Activated T-cell treated with anti-CD3 and anti-CD28 coated beads for 1 hour (primary cell): ENCODE measurements around the gene KLHL2.
"Not testable (repeated sequence)": the region's sequence is repeated elsewhere in the genome, so short reads cannot be mapped to it uniquely, and the experiment has no call there.

Experiments
- DNase-seq: peaks from one replicate; pipeline ENCODE4 v3.0.0-alpha.2; 2020; ENCODE audit warnings: low read depth

KLHL2 gene, protein sequence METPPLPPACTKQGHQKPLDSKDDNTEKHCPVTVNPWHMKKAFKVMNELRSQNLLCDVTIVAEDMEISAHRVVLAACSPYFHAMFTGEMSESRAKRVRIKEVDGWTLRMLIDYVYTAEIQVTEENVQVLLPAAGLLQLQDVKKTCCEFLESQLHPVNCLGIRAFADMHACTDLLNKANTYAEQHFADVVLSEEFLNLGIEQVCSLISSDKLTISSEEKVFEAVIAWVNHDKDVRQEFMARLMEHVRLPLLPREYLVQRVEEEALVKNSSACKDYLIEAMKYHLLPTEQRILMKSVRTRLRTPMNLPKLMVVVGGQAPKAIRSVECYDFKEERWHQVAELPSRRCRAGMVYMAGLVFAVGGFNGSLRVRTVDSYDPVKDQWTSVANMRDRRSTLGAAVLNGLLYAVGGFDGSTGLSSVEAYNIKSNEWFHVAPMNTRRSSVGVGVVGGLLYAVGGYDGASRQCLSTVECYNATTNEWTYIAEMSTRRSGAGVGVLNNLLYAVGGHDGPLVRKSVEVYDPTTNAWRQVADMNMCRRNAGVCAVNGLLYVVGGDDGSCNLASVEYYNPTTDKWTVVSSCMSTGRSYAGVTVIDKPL

DNA sequence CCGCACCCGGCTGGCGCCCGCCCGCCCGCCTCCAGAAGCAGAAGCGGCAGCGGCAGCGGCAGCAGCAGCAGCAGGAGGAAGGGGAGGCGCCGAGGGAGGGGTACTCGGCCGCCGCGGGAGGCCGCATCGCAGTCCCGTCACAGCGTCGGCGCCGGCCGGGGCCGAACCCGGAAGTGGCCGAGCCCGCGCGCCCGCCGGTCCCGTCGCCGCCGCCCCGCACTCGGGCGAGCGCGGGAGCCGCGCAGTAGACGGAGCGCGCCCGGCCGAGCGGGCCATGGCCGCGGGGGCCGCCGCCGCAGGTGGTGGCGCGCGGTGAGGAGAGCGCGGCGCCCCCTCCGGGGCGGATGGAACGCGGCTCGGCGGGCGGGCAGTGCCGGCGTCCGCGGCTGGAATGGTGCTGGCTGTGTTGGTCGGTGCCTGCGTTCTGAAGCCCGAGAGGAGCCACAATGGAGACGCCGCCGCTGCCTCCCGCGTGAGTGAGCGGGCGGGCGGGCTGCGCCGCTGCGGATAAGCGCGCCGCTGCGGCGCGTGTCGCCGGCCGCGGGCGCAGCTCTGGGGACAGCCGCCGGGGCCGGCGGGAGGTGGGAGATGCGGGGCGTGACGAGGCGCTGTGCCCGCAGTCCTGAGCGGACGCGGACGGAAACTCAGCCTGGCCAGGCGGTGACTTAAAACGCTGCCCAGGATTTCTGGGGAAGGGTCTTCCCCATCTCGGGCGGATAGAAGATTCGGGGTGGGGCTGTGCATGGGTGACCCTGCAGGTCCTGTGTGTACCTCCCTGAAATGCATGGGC is at the start of gene KLHL2:
Gene KLHL2 (plus strand): TSS at position 131 of the 790 bp plus-strand sequence. CDS start 316 bp downstream, at position 447.
- peak; percentile 49 for DNase-seq

- no peak for DNase-seq
Measured at GRCh38 chr4:165158762-165159161, 48.6 kb upstream of the KLHL2 start.

DNA sequence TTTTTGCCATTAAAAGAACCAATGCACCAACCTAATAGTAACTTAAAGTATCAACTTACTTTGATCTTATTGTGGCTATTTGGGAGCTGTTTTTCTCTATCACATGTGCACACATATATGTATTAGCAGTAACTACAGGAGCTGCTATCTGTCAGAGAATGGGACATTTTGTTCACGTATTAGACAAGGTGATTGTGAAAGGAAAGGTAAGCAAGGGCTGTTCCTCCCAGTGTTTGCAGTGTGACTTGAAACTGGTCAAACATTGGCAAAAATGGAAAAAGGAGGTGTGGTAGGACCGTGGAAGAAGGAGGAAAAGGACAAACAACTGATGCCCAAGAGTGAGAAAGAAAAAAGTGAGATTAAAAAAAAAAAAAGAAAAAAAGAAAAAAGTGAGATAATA is 43.1 kb upstream of the KLHL2 start:
- no peak for DNase-seq

DNA sequence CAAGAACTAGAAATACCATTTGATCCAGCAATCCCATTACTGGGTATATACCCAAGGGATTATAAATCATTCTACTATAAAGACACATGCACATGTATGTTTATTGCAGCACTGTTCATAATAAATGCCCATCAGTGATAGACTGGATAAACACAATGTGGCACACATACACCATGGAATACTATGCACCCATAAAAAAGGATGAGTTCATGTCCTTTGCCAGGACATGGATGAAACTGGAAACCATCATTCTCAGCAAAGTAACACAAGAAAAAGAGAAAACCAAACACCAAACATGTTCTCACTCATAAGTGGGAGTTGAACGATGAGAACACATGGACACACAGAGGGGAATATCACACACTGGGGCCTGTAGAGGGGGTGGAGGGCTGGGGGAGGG is 40.5 kb upstream of the KLHL2 start:
- not testable (repeated sequence) for DNase-seq

DNA sequence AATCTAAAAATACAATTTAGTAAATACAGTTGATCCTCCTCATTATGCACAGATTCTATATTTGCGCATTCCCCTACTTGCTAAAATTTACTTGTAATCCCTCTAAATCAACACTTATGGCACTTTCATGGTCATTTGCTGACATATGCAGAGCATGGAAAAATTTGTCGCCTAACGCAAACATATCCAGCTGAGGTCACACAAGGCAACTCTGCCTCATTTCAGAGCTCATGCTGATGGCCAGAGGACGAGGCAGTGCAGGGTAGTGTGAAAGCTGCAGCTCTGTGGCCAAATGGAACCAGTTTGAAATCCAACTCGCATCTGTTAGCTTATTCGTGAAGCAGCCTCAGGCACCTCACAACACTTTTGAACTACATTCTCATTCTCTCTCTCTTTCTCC is 39.7 kb upstream of the KLHL2 start:
- no peak for DNase-seq

- DNase-seq: no peak
Measured at GRCh38 chr4:165170819-165171218, 36.5 kb upstream of the KLHL2 start.

DNA sequence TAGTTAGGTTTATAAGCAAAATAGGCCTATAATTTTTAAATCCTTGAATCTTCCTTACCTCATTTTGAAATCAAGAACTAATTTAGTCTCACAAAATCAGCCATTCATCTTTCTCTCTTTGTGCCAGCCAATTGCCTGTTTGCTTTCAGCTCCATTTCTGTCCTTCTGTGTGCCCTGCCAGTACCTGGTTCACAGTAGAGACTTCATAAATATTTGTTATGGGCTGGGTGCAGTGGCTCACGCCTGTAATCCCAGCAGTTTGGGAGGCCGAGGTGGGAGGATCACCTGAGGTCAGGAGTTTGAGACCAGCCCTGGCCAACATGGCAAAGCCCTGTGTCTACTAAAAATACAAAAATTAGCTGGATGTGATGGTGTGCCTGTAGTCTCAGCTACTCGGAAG is 31.9 kb upstream of the KLHL2 start:
- DNase-seq: not testable (repeated sequence)

DNA sequence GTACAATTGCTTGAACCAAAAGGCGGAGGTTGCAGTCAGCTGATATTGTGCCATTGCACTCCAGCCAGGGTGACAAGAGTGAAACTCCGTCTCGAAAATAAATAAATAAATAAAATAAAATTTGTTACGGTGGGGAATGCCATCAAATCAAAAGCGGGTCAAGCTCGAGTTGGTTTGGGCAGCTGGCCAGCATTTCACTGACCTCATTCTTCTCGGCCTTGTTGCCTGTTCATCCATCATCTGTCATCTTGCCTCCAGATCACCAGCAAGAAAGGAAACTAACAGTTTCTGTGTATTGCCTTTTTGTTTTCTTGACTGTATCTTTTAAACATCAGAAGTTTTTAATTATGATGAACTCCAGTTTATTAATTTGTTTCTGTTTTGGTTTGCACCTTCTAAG is 31.5 kb upstream of the KLHL2 start:
- DNase-seq: no peak

DNA sequence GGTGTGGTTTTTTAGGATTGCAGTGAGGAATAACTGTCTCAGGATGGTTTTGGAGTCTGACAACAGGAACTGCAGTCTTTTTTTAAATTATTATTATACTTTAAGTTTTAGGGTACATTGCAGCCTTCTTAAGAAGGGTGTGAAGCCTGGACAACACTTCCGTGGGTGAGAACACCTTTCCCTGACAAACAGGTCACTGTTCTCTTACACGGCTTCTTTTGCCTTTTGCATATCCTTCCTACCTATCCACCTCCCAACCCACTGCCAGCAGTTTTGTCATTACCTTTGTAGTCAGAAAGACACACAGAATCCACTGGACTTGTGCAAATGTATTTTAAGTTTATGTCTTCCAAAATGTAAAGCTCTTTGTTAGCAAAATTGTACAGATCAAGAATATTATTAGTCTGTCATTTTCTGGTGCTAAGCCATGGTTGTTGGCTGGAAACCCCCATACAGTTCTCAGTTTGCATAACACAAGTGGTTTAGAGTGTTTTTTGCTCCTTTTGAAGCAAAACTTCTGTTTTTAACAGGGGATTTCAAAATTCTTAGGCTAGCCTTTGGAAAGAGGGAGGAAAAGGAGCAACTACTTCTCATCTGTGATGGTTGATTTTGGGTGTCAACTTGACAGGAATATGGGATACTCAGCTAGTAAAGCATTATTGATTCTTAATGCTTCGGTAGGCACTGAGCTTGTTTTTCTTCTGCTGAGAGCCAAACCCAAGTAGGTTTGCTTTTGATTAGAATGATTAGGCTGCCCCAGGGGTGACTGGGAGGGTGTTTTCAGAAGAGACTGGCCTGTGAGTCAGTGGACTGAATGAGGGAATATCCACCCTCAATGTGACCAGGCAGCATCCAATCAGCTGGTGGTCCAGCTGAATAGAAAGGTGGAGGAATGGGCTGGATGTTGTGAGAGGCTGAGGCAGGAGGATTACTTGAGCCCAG is 29.4 kb upstream of the KLHL2 start:
- DNase-seq: no peak

GRCh38 chr4:165184220-165184619 is 23.1 kb upstream of the KLHL2 start:
- no peak for DNase-seq

GRCh38 chr4:165184998-165185397 is 22.4 kb upstream of the KLHL2 start:
- DNase-seq: not testable (repeated sequence)

DNA sequence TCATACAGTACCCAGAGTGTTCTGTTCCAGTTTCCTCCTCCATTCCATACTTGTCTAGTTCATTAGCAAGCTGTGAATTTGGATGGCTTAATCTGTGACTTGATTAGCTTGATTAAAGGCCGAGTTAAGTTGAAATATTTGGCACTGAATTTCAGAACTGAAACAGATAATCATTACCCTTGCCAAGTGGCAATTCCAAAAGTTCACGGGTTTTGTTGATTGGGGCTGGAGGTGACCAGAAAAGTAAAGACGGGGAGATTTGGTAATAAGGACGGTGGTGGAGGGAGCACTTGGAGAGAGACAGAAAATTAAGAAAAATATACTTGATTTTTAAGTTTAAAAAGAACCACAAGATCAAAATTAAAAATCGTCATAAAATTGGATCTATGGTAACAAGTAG is 21.9 kb upstream of the KLHL2 start:
- DNase-seq: no peak

GRCh38 chr4:165190591-165191347 is 16.6 kb upstream of the KLHL2 start:
- no peak for DNase-seq

- no peak for DNase-seq
Measured at GRCh38 chr4:165191348-165191656, 16.1 kb upstream of the KLHL2 start.

DNA sequence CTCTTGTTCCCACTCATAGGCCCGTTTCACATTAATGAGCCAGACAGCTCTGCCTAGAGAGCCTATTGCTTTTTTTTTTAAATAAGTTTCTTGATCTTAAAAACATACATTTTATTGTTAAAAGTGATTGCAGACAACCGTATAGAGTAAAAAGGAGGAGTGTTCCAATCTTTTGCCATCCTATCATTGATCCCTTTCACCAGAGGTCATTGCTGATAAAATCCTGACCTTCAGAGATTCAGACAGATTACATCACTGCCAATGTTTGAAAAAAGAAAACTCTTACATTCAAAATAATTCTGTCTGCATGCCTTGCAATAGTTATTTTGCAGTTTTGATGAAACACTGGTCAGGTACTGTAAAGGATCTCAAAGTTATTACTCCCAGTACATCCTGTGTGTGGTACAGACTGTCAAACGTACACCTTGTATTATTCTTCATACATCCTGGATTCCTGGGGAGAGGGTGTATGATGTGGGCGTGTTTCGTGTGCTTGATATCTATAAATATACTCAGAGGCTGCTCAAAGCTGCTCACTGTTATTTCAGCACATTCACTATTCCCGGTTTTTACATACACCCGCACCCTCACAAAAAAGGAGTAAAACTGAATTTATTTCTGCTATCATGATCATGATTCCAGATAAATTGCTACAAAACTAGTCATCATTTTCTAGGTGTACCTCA is 15.4 kb upstream of the KLHL2 start:
- no peak for DNase-seq

GRCh38 chr4:165192500-165192898 is 14.9 kb upstream of the KLHL2 start:
- no peak for DNase-seq

DNA sequence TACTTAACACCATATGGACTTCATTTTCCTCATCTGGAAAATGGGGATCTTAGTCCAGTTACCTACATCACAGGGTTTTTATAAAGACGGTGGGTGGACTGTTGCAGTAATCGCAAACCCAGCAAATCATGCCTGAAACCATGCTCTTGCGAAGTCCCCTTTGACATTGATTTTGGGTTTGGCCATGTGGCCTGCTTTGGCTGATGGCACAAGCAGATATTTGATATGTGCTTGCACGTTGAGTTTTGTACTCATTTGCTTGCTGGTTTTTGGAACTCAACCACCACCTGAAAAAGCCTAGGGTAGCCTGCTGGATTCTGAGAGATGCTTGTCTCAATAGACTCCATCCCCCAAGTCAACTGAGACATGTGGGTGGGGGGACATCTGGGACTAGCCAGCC is 14.4 kb upstream of the KLHL2 start:
- DNase-seq: no peak

GRCh38 chr4:165194368-165194767 is 13.0 kb upstream of the KLHL2 start:
- DNase-seq: no peak

DNA sequence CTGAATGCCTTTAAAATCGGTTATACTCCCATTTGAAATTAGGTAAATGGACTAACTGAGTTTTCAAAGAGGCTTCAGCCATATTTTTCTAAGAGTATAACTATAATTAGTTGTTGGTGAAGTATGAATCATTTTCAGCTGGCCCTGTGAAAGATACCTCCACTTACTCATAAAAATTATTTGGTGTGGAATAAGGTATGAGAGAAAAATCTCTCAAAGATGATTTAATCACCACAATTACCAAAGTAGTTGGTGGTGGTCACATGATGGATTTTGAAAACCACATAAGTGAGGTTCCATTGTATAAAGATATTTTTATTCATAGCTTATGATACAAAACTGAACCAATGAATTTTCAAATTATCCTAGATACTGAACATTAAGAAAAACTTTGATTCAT is 9.0 kb upstream of the KLHL2 start:
- no peak for DNase-seq

GRCh38 chr4:165199286-165199685 is 8.1 kb upstream of the KLHL2 start:
- DNase-seq: no peak

DNA sequence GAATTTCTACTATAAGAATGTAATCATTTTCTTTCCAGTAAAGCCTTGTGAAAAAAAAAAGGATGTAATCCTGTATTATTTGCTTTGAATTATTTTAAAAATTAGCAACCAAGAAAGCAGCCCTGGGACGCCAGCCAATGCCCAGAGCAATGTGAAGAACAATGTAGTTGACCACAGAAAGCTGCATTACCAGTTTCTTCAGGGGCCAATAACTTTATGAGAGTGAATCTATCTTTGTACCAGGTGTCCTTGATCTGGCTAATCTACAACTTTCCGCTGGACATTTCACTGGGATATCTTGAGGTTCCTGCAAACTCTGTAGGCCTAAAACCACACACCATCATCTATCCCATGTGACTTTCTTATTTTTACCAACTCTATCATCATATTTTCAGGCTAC is 7.6 kb upstream of the KLHL2 start:
- DNase-seq: no peak
